B cell (primary cell): ENCODE measurements around the gene CTNNA3. TPM values are rescaled to one million over a fixed set of nuclear protein-coding genes. Genes with fewer than 3 reads are reported as not detected.

ENCODE experiments used
- ATAC-seq: fragments of 200-7000 bp; cut with Tn5 transposase; one replicate; pipeline ENCODE4 v1.10.0; 2021; ENCODE audit warnings: low read depth, mild to moderate bottlenecking, moderate number of reproducible peaks, moderate library complexity
- CTCF ChIA-PET: fragments of 350-600 bp; sonication (Branson Sonifier 250); formaldehyde crosslinking; loops from one replicate; lab custom pipeline; 2021; ENCODE audit warnings: antibody characterized with exemption, inconsistent platforms; lab: Charles Lee
- POLR2A ChIA-PET: fragments of 350-600 bp; sonication (Branson Sonifier 250); formaldehyde crosslinking; loops from one replicate; lab custom pipeline; 2021; ENCODE audit warnings: antibody characterized with exemption; lab: Charles Lee
- DNase-seq: peaks from one replicate; pipeline ENCODE4 v3.0.0; 2013
- H2AFZ ChIP-seq: 2 replicates; pipeline ENCODE4 v1.6.1; 2012; ENCODE audit warnings: mild to moderate bottlenecking, low read depth, low read length; ENCODE audit not compliant: insufficient read depth, poor library complexity, severe bottlenecking
- H3K27ac ChIP-seq, 2 donors: 1 replicate in 1 of 2; 2 replicates in 1 of 2; pipeline ENCODE4 v1.5.1; 2012 to 2013; ENCODE audit warnings: low read length in 2 of 2, mild to moderate bottlenecking in 2 of 2, moderate library complexity in 1 of 2
- H3K27me3 ChIP-seq, 4 experiments: fragments of 200-600 bp in 1 of 4; sonication (generic) in 1 of 4; replicated peaks in 1 of 4; 1 replicate in 2 of 4; 2 replicates in 2 of 4; pipeline versions ENCODE4 v1.6.1 to v1.7.0; 2013 to 2016; ENCODE audit warnings: low read length in 3 of 4, mild to moderate bottlenecking in 2 of 4, mixed read lengths in 1 of 4, moderate library complexity in 1 of 4; ENCODE audit not compliant: insufficient read depth in 4 of 4, control insufficient read depth in 3 of 4; ENCODE audit errors: control extremely low read depth in 1 of 4
- H3K36me3 ChIP-seq, 2 experiments: replicated peaks in 1 of 2; 1 replicate in 1 of 2; 2 replicates in 1 of 2; pipeline versions ENCODE4 v1.6.1 to v1.7.1; 2013; ENCODE audit warnings: low read length in 1 of 2; ENCODE audit not compliant: insufficient read depth in 2 of 2, control insufficient read depth in 1 of 2; ENCODE audit errors: control extremely low read depth in 1 of 2, extremely low read depth in 1 of 2
- H3K4me1 ChIP-seq, 2 donors: fragments of 200-600 bp in 1 of 2; sonication (generic) in 1 of 2; 1 replicate in 1 of 2; 2 replicates in 1 of 2; pipeline versions ENCODE4 v1.5.1 to v1.6.1; 2013 to 2017; ENCODE audit warnings: low read length in 2 of 2; ENCODE audit not compliant: control insufficient read depth in 2 of 2, insufficient read depth in 2 of 2
- H3K4me2 ChIP-seq: replicated peaks from 2 replicates; pipeline ENCODE3; 2012; ENCODE audit warnings: mild to moderate bottlenecking, low read depth, low read length; ENCODE audit not compliant: poor library complexity, severe bottlenecking
- H3K4me3 ChIP-seq, 5 experiments: fragments of 200-600 bp in 1 of 5; sonication (generic) in 1 of 5; 1 replicate in 3 of 5; 2 replicates in 2 of 5; pipeline versions ENCODE4 v1.5.1 to v1.7.0; 2011 to 2016; ENCODE audit warnings: low read length in 4 of 5, mild to moderate bottlenecking in 4 of 5, low read depth in 2 of 5, control low read depth in 1 of 5, moderate library complexity in 1 of 5; ENCODE audit not compliant: insufficient read depth in 1 of 5; ENCODE audit errors: control extremely low read depth in 1 of 5, extremely low read depth in 1 of 5
- H3K79me2 ChIP-seq: fragments of 200-600 bp; sonication (generic); one replicate; pipeline ENCODE4 v1.6.0; 2016; ENCODE audit warnings: low read length; ENCODE audit not compliant: control insufficient read depth, insufficient read depth
- H3K9ac ChIP-seq: fragments of 200-600 bp; sonication (generic); 2 replicates; pipeline ENCODE4 v1.6.1; 2017; ENCODE audit warnings: mild to moderate bottlenecking, low read length, moderate library complexity
- H3K9me3 ChIP-seq, 3 donors: one replicate each; pipeline versions ENCODE4 v1.6.1 to v1.7.1; 2013; ENCODE audit warnings: low read length in 2 of 3; ENCODE audit not compliant: control insufficient read depth in 2 of 3, insufficient read depth in 1 of 3; ENCODE audit errors: control extremely low read depth in 1 of 3
- H4K20me1 ChIP-seq: 2 replicates; pipeline ENCODE4 v1.6.0; 2012; ENCODE audit warnings: mild to moderate bottlenecking, low read length; ENCODE audit not compliant: insufficient read depth, control insufficient read depth, poor library complexity, severe bottlenecking
- H3K27ac Mint-ChIP-seq: one replicate; pipeline ENCODE4 v1.8.0; 2021; ENCODE audit warnings: mixed read lengths
- H3K27me3 Mint-ChIP-seq: one replicate; pipeline ENCODE4 v1.8.0; 2021; ENCODE audit warnings: mixed read lengths
- H3K4me1 Mint-ChIP-seq: one replicate; pipeline ENCODE4 v1.8.0; 2021; ENCODE audit warnings: mixed read lengths
- H3K4me3 Mint-ChIP-seq: one replicate; pipeline ENCODE4 v1.8.0; 2021; ENCODE audit warnings: mixed read lengths
- H3K9me3 Mint-ChIP-seq: one replicate; pipeline ENCODE4 v1.8.0; 2022; ENCODE audit warnings: mixed read lengths; ENCODE audit not compliant: insufficient read depth
- CTCF ChIP-seq: fragments of 200-600 bp; IDR thresholded peaks from one replicate; pipeline ENCODE4 v1.8.0; 2022; ENCODE audit warnings: antibody characterized with exemption, mild to moderate bottlenecking
- EZH2 ChIP-seq: IDR thresholded peaks from 2 replicates; pipeline ENCODE4 v1.6.1; 2012; ENCODE audit warnings: borderline replicate concordance, low read depth, mild to moderate bottlenecking, moderate library complexity, low read length; ENCODE audit not compliant: insufficient read depth, poor library complexity, severe bottlenecking
- WGBS: methylation state at CpG from one replicate; pipeline ENCODE4 v1.1.5; 2013; ENCODE audit warnings: missing lambda C conversion rate; ENCODE audit not compliant: insufficient coverage; 5-methylcytosine and 5-hydroxymethylcytosine counted together
- intact Hi-C: fragments of 100-400 bp; cut with micrococcal nuclease; formaldehyde crosslinking; loops from one replicate; pipeline ENCODE4 v1.10.0; 2022
- polyA plus RNA-seq: library from polyadenylated mRNA; depleted of rRNA; stranded (reverse); fragments of >200 nt; gene quantifications from 2 replicates; pipeline ENCODE4 v1.2.3, GENCODE V29; 2012
- total RNA-seq, 2 donors: library from RNA; stranded (reverse); fragments of 120-200 nt in 1 of 2; gene quantifications; 1 replicate in 1 of 2; 2 replicates in 1 of 2; pipeline versions ENCODE4 v1.2.3 to v1.2.4, GENCODE V29; 2013 to 2022

CTNNA3 gene
- total and polyA plus RNA-seq, 2 donors (not counting 1 experiment from before 2014, with no cell fraction given): 0.01 TPM; not detected in 1

GRCh38 chr10:66836771-66837170 is 859.2 kb downstream of the CTNNA3 start:
- H2AFZ ChIP-seq: no peak overlapping the region
- H3K27me3 ChIP-seq: no peaks in the 10 kb centered on the region
- CTCF ChIA-PET: no interaction called here
- H3K4me1 Mint-ChIP-seq: no peaks in the 10 kb centered on the region
- H3K9me3 Mint-ChIP-seq: no peaks in the 10 kb centered on the region
- no peak overlapping the region for H3K4me2 ChIP-seq
- intact Hi-C loops: no loop called here
- H3K36me3 ChIP-seq: no peaks in the 10 kb centered on the region
- no peak overlapping the region for H3K4me3 Mint-ChIP-seq
- DNase-seq (no peak), ATAC-seq (no peak)
- no peaks in the 10 kb centered on the region for H3K9me3 ChIP-seq
- no peak overlapping the region for H3K27ac ChIP-seq
- no peaks in the 10 kb centered on the region for H3K27me3 Mint-ChIP-seq
- H3K9ac ChIP-seq: no peak overlapping the region
- POLR2A ChIA-PET: no interaction called here
- H3K4me3 ChIP-seq: no peak overlapping the region
- no peaks in the 10 kb centered on the region for H3K4me1 ChIP-seq
- TF ChIP-seq CTCF: no peak
- TF ChIP-seq EZH2: no peak
- H3K27ac Mint-ChIP-seq: no peak overlapping the region
- H3K79me2 ChIP-seq: no peaks in the 10 kb centered on the region
- 100% methylated on average over 1 of the region's 2 CpGs for WGBS
- no peaks in the 10 kb centered on the region for H4K20me1 ChIP-seq

- Histone ChIP-seq H3K9ac (no peak overlapping the region), H3K27me3 (no peaks in the 10 kb centered on the region), H3K79me2 (no peaks in the 10 kb centered on the region), H3K4me1 (no peaks in the 10 kb centered on the region), H3K9me3 (no peaks in the 10 kb centered on the region), H2AFZ (no peak overlapping the region), H3K4me2 (no peak overlapping the region), H3K27ac (no peak overlapping the region), H3K4me3 (no peak overlapping the region), H4K20me1 (no peaks in the 10 kb centered on the region), H3K36me3 (no peaks in the 10 kb centered on the region)
- no peak for ATAC-seq
- no peak for TF ChIP-seq EZH2
- TF ChIP-seq CTCF: no peak
- Mint-ChIP-seq H3K27ac (no peak overlapping the region), H3K4me3 (no peak overlapping the region), H3K4me1 (no peaks in the 10 kb centered on the region), H3K9me3 (no peaks in the 10 kb centered on the region), H3K27me3 (no peaks in the 10 kb centered on the region)
- WGBS: no CpG with 5 or more reads among the region's 1 CpG
- no peak for DNase-seq
- POLR2A ChIA-PET: no interaction called here
- CTCF ChIA-PET: no interaction called here
- intact Hi-C loops: no loop called here
Observed at GRCh38 chr10:66836057-66836456, 859.9 kb downstream of the CTNNA3 start.
